HEK293T (cell line): ENCODE results near the gene SENP3.

ENCODE experiments used
- CTCF ChIA-PET: fragments of 350-600 bp; formaldehyde crosslinking; extraction: SDS; loops from one replicate; lab custom pipeline; 2021; ENCODE audit warnings: antibody characterized with exemption, inconsistent platforms; lab: Yijun Ruan, JAX
- POLR2A ChIA-PET: fragments of 350-600 bp; formaldehyde crosslinking; extraction: SDS; loops from one replicate; lab custom pipeline; 2020; ENCODE audit warnings: antibody characterized with exemption, inconsistent platforms; lab: Yijun Ruan, JAX
- DNase-seq: peaks from one replicate; pipeline ENCODE4 v3.0.0; 2012; ENCODE audit warnings: mixed read lengths; ENCODE audit errors: extremely low spot score
- ARNT ChIP-seq: fragments of 450-650 bp; IDR thresholded peaks from 2 replicates; pipeline ENCODE4 v1.6.1; 2017; ENCODE audit warnings: mild to moderate bottlenecking
- BHLHE40 ChIP-seq: fragments of 450-650 bp; IDR thresholded peaks from 2 replicates; pipeline ENCODE4 v1.6.1; 2016; ENCODE audit warnings: mild to moderate bottlenecking, moderate library complexity, borderline replicate concordance
- CTBP1 ChIP-seq: fragments of 450-650 bp; IDR thresholded peaks from 2 replicates; pipeline ENCODE4 v1.6.1; 2016; ENCODE audit warnings: borderline replicate concordance
- ELF4 ChIP-seq: fragments of 450-650 bp; IDR thresholded peaks from 2 replicates; pipeline ENCODE4 v1.6.1; 2017; ENCODE audit warnings: antibody characterized with exemption
- FOXA1 ChIP-seq: fragments of 450-650 bp; IDR thresholded peaks from 2 replicates; pipeline ENCODE4 v1.6.1; 2016; ENCODE audit warnings: mild to moderate bottlenecking
- FOXK2 ChIP-seq: fragments of 450-650 bp; IDR thresholded peaks from 2 replicates; pipeline ENCODE4 v1.6.1; 2016; ENCODE audit warnings: mild to moderate bottlenecking
- FOXM1 ChIP-seq: fragments of 450-650 bp; IDR thresholded peaks from 2 replicates; pipeline ENCODE4 v1.6.1; 2017; ENCODE audit warnings: mild to moderate bottlenecking, borderline replicate concordance
- HDGF ChIP-seq: fragments of 450-650 bp; IDR thresholded peaks from 2 replicates; pipeline ENCODE4 v1.6.1; 2017; ENCODE audit warnings: antibody characterized with exemption, borderline replicate concordance
- L3MBTL2 ChIP-seq: fragments of 450-650 bp; conservative IDR thresholded peaks from 2 replicates; pipeline ENCODE4 v1.6.1; 2016; ENCODE audit warnings: mild to moderate bottlenecking
- LEF1 ChIP-seq: fragments of 450-650 bp; IDR thresholded peaks from 2 replicates; pipeline ENCODE4 v1.6.1; 2017; ENCODE audit warnings: mild to moderate bottlenecking, borderline replicate concordance
- NFRKB ChIP-seq: fragments of 450-650 bp; IDR thresholded peaks from 2 replicates; pipeline ENCODE4 v1.6.1; 2016; ENCODE audit warnings: mild to moderate bottlenecking, moderate library complexity
- SP1 ChIP-seq: fragments of 450-650 bp; IDR thresholded peaks from 2 replicates; pipeline ENCODE4 v1.6.1; 2017
- SUZ12 ChIP-seq: fragments of 450-650 bp; IDR thresholded peaks from 2 replicates; pipeline ENCODE4 v1.6.1; 2016; ENCODE audit warnings: mild to moderate bottlenecking
- TARDBP ChIP-seq: fragments of 450-650 bp; IDR thresholded peaks from 2 replicates; pipeline ENCODE4 v1.6.1; 2016
- ZNF384 ChIP-seq: fragments of 450-650 bp; IDR thresholded peaks from 2 replicates; pipeline ENCODE4 v1.6.1; 2016
- TF ChIP-seq, protein P1 (sequence below): fragments of 450-650 bp; IDR thresholded peaks from 2 replicates; pipeline ENCODE4 v1.6.1; 2016

SENP3 gene

DNA sequence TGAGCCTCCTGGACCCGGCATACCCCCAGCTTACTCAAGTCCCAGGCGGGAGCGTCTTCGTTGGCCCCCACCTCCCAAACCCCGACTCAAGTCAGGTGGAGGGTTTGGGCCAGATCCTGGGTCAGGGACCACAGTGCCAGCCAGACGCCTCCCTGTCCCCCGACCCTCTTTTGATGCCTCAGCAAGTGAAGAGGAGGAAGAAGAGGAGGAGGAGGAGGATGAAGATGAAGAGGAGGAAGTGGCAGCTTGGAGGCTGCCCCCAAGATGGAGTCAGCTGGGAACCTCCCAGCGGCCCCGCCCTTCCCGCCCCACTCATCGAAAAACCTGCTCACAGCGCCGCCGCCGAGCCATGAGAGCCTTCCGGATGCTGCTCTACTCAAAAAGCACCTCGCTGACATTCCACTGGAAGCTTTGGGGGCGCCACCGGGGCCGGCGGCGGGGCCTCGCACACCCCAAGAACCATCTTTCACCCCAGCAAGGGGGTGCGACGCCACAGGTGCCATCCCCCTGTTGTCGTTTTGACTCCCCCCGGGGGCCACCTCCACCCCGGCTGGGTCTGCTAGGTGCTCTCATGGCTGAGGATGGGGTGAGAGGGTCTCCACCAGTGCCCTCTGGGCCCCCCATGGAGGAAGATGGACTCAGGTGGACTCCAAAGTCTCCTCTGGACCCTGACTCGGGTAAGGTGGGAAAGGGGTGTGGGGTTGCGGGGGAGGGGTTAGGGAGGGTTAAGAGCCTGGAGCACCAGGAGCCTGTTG lies 1.6 kb downstream of the SENP3 start:
- ChIA-PET POLR2A (no interaction called here), CTCF (no interaction called here)
- no peak for DNase-seq
- TF ChIP-seq HDGF, result no peak
- TF ChIP-seq LEF1, result no peak
- no peak for TF ChIP-seq SUZ12
- TF ChIP-seq, protein P1, sequence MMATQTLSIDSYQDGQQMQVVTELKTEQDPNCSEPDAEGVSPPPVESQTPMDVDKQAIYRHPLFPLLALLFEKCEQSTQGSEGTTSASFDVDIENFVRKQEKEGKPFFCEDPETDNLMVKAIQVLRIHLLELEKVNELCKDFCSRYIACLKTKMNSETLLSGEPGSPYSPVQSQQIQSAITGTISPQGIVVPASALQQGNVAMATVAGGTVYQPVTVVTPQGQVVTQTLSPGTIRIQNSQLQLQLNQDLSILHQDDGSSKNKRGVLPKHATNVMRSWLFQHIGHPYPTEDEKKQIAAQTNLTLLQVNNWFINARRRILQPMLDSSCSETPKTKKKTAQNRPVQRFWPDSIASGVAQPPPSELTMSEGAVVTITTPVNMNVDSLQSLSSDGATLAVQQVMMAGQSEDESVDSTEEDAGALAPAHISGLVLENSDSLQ, result no peak
- TF ChIP-seq BHLHE40, result no peak
- TF ChIP-seq ARNT, result no peak
- TF ChIP-seq FOXM1, result no peak
- TF ChIP-seq ELF4, result no peak
- no peak for TF ChIP-seq L3MBTL2
- TF ChIP-seq FOXA1, result no peak
- no peak for TF ChIP-seq NFRKB
- no peak for TF ChIP-seq CTBP1
- TF ChIP-seq TARDBP, result no peak
- TF ChIP-seq FOXK2, result no peak
- no peak for TF ChIP-seq ZNF384
- no peak for TF ChIP-seq SP1

DNA sequence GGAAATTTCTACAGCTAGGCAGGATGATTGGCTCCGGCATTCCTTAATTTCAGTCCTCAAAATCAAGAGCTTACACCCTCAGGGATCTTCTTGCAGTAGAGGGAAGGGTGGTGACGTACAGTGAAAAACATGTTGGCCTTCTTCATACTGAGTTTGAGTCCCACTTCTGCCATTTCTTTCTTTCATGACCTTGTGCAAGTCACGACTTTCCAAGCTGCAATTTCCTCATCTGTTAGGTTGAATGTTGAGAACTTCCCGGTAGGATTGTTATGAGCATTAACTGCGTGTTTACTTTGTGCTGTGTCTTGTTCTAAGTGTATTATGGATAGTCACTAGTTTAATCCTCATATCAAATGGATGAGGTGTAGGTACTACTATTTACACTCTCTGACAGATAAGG lies 7.9 kb downstream of the SENP3 start:
- DNase-seq, result no peak
- CTCF ChIA-PET, result interaction anchor here (0.6 to 1.8 kb wide), 2 partner anchors 9 to 214 kb away, joined by 3 to 9 read pairs; partner anchors contain the start of gene SENP3
- TF ChIP-seq NFRKB (no peak), TARDBP (no peak), ELF4 (no peak), BHLHE40 (no peak), HDGF (no peak), ZNF384 (no peak), FOXA1 (no peak), LEF1 (no peak), SUZ12 (no peak), FOXK2 (no peak), L3MBTL2 (no peak), SP1 (no peak)
- POLR2A ChIA-PET, result interaction anchor here (1.4 to 2.6 kb wide), 2 partner anchors 9 to 45 kb away, joined by 5 to 7 read pairs; partner anchors contain the start of gene FXR2

DNA sequence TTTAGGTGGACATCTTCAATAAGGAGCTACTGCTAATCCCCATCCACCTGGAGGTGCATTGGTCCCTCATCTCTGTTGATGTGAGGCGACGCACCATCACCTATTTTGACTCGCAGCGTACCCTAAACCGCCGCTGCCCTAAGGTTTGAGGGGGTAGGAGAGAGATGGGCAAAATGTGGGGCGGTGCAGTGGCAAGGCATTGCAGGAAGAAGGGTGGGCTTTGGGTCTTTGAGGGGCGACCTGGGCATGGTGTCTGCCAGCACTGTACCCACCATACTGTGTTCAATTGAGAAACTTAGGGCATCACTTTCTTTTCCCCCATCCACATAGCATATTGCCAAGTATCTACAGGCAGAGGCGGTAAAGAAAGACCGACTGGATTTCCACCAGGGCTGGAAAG lies 8.6 kb downstream of the SENP3 start:
- no peak for TF ChIP-seq HDGF
- TF ChIP-seq FOXM1, result no peak
- TF ChIP-seq TARDBP, result no peak
- no peak for TF ChIP-seq ELF4
- no peak for TF ChIP-seq L3MBTL2
- TF ChIP-seq LEF1, result no peak
- no peak for TF ChIP-seq CTBP1
- TF ChIP-seq, protein P1, result no peak
- no peak for TF ChIP-seq ZNF384
- no peak for TF ChIP-seq BHLHE40
- no peak for TF ChIP-seq FOXK2
- no peak for TF ChIP-seq ARNT
- TF ChIP-seq SUZ12, result no peak
- no peak for TF ChIP-seq SP1
- TF ChIP-seq FOXA1, result no peak
- no peak for TF ChIP-seq NFRKB
- ChIA-PET CTCF (interaction anchor here (1.8 kb wide), 1 partner anchor 10 kb away, joined by 9 read pairs; the partner anchor contains the start of gene SENP3), POLR2A (interaction anchor here (2.0 to 6.3 kb wide), 4 partner anchors 10 to 44 kb away, joined by 7 to 40 read pairs (median 12); partner anchors contain the start of genes FXR2 and MPDU1)
- DNase-seq, result no peak

DNA sequence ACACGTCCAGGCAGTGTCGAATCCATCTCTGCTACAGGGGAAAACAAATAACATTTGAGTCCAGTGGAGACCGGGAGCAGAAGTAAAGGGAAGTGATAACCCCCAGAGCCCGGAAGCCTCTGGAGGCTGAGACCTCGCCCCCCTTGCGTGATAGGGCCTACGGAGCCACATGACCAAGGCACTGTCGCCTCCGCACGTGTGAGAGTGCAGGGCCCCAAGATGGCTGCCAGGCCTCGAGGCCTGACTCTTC lies 10.5 kb downstream of the SENP3 start:
- TF ChIP-seq LEF1, result no peak
- no peak for TF ChIP-seq FOXM1
- TF ChIP-seq TARDBP, result no peak
- TF ChIP-seq ARNT, result no peak
- TF ChIP-seq L3MBTL2, result peak; percentile 98
- POLR2A ChIA-PET, result interaction anchor here (2.0 to 6.3 kb wide), 2 partner anchors 8 to 12 kb away, joined by 11 to 40 read pairs; partner anchors contain the start of gene MPDU1

DNA sequence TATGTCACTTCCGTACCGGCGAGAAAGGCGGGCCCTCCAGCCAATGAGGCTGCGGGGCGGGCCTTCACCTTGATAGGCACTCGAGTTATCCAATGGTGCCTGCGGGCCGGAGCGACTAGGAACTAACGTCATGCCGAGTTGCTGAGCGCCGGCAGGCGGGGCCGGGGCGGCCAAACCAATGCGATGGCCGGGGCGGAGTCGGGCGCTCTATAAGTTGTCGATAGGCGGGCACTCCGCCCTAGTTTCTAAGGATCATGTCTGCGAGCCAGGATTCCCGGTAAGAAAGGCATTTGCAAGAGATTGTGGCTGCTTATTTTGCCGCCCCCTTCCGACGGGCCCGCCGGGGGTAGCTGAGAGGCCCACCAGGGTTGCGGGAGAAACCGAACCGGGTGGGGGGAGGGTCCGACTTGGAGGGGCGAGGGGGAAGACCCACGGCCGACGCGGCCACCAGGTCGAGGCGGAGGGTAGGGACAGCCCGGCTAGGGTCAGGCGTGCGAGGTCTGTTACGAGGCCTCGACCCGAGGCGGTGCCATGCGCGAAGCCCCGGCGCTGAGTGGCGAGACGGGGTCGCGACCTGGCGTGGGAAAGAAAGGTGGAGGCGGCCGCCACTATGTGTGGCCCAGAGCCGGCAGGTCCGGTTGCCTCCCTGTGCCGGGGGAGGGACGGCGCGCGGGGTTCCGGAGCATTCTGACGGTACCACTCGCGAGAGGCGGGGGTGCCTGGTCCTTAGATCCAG lies 11.0 kb downstream of the SENP3 start:
- TF ChIP-seq HDGF (no peak), ARNT (no peak), SP1 (no peak), NFRKB (peak; percentile 46; the same call in 1 of the 2 replicates), CTBP1 (no peak), FOXA1 (no peak), ELF4 (peak; percentile 95), FOXK2 (no peak), BHLHE40 (peak; percentile 35; the same call in 1 of the 2 replicates), ZNF384 (no peak), LEF1 (no peak)
- TF ChIP-seq, protein P1, result peak; percentile 100
- peak; percentile 98 for DNase-seq
- ChIA-PET POLR2A (interaction anchor here (1.4 to 6.3 kb wide), 7 partner anchors 8 to 118 kb away, joined by 3 to 40 read pairs (median 5); partner anchors contain the start of genes MPDU1, SENP3, TNFSF12 and TP53), CTCF (interaction anchor here (1.1 kb wide), 1 partner anchor 12 kb away, joined by 3 read pairs; no protein-coding TSS in a partner anchor)

More for the DNA sequence above, 10.5 kb downstream of the SENP3 start:
- no peak for DNase-seq
- CTCF ChIA-PET, result interaction anchor here (1.1 kb wide), 1 partner anchor 11 kb away, joined by 3 read pairs; no protein-coding TSS in a partner anchor
